ENCODE data around the gene DNAH3.

DNAH3 gene

DNA sequence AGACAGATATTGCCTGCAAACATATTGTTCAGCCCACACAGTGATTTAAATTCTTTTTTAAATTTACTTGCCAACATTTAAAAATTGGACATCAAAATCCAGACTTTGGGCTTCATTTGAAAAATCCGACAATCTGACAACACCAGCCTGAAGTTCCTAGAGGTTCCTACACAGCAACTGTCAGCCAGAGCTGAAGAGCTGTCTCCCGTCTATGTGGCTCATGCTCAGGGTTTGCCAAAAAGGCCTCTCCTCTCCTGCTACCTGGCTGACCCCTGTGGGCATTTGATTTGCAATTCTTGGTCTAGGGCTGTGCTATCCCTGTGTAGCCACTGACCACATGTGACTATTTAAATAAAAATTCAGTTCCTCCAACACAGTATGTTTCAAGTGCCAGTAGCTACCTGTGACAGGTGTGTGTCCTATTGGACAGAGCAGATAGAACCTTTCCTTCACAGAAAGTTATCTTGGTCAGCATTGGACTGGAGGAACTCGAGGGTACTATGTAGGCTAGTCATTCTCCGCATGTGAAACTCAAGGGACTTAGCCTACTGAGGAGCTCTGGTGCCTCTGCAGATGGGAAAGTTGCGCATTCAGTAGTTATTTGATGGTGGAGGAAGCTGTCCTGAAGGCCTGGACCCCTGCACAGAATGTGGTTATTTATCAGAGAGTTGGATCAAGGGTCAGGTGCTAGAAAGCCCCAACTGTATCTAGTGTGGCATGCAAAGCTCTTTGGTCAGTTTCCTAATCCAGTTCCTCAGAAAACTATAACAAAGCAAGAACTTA is 247.3 kb downstream of the DNAH3 start:
- no peak for ATAC-seq

- no peak for ATAC-seq
Measured at GRCh38 chr16:20902426-20902825, 248.2 kb downstream of the DNAH3 start.

GRCh38 chr16:20901436-20902112 is 249.1 kb downstream of the DNAH3 start:
- no peak for ATAC-seq

DNA sequence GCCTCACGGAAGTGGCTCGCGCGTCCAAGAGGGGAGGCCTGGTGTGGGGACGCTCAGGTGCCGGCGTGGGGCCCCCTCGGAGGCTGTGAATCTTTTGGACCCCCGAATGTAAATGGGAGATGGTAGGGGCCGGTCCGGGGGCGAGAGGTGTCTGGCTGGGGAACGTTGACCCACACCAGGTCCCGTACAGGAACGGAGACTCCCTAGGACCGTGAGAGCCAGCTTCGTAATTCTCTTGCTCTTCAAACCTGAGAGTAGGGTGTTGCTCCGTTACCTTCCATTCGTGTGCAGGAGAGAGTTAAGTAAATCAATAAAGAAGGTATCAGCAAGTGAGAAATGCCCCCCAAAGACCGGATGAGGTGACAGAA is 249.6 kb downstream of the DNAH3 start:
- no peak for ATAC-seq

DNA sequence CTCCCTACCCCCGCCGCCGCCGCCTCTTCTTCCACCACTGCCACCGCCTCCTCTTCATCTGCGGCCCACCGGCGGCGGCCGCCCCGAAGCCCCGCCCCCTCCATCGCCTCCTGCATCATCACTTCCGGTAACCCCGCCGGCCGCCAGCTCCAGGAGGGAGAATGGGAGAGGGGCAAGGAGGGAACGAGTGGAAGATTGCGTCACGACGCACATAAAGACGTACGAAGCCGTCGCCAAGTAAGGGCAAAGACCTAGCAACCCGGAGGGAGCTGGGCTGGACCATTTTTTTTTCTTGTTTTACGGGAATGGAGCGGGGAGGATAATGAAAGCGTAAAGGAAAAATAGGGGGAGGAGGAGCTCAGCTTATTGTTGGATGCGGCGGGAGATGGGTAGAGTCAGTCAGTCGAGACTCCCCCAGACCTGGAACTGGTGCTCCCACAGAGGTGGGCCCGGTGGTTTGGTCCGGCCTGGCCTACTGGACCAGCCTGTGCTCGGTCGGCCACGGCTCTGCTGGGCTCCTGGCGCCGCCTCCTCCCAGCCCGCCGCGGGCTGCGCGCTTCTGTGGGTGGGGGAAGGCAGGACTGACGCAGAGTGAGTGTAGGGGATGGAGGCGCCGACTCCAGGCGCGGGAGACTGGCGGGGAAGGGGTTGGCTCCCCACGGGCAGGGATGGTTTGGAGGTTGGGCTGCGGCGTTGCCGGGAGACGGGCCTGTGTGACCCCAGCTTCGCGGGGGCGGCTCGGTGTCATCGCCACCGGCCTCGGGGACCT is 250.2 kb downstream of the DNAH3 start, which contains the start of the genes DCUN1D3 and LYRM1:
TSS of gene DCUN1D3 (minus strand) at position 60 of the 769 bp plus-strand sequence. CDS start 37,820 bp downstream, outside the sequence.
TSS of gene LYRM1 (plus strand) at position 473 of the 769 bp plus-strand sequence. CDS start 14,785 bp downstream, outside the sequence.
- ATAC-seq, result peak; percentile 86 to 87

DNA sequence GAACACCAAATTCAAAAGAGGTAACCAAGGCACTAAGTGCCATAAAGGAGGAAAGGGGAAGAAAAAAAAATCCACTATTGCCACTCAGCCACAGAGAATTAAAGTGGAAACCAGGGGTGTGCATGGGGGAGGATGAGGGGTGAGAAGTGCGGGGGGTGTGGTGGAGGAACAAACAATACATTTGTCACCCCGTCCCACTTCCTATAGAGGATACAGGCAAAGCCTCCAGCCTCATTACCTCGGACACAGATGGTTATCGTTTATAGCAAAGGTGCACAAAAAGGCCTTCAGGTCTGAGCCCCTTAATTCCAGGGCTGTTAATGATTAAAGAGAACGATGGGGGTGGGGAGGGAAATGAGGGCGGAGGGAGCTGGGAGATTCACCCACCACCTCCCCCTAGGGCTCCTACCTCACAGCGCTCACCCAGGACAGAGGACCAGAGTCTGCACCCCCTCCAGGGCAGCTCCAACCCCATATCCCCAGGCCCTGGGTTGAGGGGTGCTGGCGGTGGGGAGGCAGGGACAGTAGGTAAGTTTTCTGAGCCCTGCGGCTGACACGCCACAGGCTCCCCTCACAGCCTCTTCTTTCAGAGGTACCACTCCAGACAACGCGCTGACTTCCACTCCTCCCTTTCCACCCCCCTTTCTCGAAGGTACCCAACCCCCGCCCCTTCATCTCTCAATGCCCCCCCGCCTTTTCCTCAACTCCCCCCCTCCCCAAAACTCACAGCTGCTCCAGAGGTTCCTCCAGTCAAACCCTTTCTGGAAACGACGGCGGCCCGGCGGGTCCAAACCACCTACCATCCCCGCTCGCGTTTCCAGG is 251.0 kb downstream of the DNAH3 start:
- no peak for ATAC-seq

DNA sequence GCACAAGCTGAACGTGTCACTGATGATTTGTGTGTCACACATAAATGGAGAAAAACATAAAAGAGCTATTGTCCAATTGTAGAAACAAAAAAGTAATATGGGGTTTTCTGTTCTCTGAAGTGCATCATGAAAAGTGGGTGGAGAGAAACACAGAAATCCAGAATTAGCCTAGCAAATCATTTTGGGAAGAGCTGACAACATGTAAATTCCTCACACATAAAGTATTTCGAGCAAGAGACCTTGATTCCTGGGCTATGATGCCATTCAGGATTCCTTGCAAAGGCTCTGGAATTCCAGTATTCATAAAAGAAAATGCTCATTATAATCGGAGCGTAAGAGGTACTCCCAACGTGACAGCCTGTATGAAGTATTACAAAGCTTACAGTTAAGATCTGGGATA is 251.6 kb downstream of the DNAH3 start:
- ATAC-seq, result no peak

GRCh38 chr16:20897922-20898321 is 252.7 kb downstream of the DNAH3 start:
- no peak for ATAC-seq

GRCh38 chr16:20897253-20897897 is 253.3 kb downstream of the DNAH3 start:
- no peak for ATAC-seq

DNA sequence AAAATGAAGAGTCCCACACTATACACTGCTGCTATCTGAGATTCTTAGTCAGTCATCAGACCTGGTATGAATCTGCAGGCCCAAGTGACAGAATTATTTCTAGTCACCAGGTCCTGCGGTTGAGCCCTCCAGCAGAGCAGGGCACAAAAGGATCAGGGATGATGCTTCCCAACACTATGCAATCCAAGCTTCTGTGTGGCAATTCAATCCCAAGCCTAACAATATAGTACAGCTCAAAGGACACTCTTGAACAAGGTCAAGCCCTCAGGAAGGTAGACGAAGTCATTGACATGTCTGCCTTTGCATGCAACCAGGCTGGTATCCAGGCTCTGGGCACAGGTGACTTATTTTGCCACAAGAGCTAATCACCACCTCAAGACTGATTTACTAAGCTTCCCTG is 256.3 kb downstream of the DNAH3 start:
- ATAC-seq, result no peak

DNA sequence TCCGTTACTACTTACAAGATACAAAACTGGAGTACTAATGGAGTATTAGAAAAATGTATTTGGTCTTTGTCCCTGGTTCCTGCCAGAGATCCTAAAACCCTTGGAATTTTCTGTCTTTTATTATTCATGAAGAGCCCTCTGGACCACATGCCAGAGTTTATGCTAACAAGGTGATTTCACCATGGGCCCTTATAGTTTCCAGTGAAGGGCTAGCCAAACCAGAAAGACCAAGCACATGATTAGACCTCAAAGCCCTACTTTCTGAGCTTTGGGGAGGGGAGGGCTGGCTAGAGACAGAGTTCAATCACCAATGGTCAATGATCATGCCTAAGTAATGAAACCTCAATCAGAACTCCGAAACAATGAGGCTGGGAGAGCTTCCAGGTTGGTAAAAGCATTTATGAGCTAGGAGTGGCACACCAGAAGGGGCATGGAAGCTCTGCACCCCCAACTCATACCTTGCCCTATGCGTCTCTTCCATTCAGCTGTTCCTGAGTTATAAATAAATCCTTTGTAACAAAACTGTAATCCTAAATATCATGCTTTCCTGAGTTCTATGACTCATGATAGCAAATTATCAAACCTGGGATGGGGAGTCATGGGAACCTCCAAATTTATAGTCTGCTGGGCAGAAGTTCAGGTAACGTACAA is 260.9 kb downstream of the DNAH3 start:
- ATAC-seq, result no peak

- no peak for ATAC-seq
Measured at GRCh38 chr16:20887207-20887606, 263.4 kb downstream of the DNAH3 start.

DNA sequence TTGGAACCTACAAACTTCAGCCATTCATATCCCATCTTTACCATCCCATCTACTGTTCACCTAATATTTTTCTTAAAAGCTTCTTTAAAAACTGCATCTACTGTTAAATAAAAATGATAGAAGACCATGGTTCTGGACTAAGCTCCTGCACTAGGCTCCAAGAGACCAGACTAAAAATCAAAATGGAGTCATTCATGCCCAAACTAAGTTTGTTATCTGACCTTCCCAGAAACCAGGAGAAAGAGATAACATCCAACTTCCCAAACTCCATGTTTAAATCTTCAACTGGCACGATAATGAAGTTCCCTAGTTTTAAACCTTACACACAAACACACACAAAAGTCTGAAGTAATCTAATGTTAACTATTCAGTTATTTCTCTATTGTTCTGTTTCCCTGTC is 264.3 kb downstream of the DNAH3 start:
- no peak for ATAC-seq

DNA sequence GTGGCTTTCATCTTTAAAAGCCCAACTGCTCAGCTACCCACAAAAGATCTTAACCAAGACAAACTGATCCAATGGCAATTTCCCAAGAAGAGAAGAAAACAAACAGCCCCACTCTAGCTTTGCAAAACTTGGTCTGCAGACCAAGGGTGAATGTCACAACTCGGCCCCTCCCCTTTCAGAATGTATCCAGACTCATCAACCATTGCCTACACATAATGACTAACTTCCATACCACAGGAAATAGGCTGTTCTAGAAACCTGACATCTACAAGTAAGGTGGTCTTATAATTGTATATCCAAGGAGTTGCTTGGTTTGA is 266.4 kb downstream of the DNAH3 start:
- ATAC-seq, result peak; percentile 48 to 61

DNA sequence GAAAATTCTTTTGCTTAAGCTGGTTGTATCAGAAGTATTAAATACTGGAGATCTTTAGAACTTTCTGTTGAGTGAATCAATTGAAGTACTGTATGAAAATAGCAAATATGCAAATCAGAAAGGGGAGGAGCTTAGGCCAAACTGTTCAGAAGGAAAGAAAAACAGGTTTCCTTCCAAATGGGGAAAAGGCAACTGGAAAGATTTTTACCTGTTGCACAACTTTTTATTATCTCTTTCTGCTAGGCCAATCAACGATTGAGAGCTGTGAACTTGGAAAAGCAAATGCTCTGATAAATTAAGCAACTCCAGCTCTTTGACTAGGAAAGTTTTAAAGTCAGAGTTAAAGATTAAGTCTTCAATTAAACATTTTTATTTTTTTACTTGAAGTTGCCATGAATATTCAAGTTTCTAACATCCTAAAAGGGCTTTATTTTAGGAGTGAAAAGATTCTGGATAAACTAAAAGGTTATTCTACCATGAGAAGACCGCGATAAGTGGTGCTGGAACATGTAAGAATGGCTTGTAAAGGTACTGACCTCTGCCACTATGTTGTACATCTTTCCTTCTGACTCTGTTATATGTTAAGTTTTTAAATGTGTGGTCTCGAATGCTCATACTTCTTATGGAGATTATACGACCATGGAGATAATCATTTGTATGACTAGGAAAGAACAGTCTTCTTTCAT is 266.9 kb downstream of the DNAH3 start:
- ATAC-seq, result no peak

Measured in activated CD4-positive, CD25-positive, alpha-beta regulatory T cell treated with anti-CD3 and anti-CD28 coated beads, Interleukin-2, amount 50 U/mL, for 24 hours (primary cell).